ENCODE results near the gene RGS17. TPM values are rescaled to one million over a fixed set of nuclear protein-coding genes. Genes with fewer than 3 reads are reported as not detected.
A peak's percentile ranks its signal among the peaks of the same experiment; 100 is the strongest.

RGS17 gene
- total and polyA plus RNA-seq, 2 of the 13 experiments (the other 11 are each of a cell fraction or from before 2014, with no cell fraction given) = 0.04 TPM; not detected in 1

- Histone ChIP-seq H3K79me2 (ENCODE audit: insufficient read depth, low read length) (no peaks in the 10 kb centered on the region), H3K4me2 (ENCODE audit: low read depth, low read length) (no peak overlapping the region), H3K4me3 (replicated peaks in 1 of 3; ENCODE audit: insufficient read depth in 1 of 3, low read depth in 2 of 3, low read length in 3 of 3) (no peak overlapping the region), H3K27ac (ENCODE audit: extremely low read length, insufficient read depth, low read length) (no peak overlapping the region), H3K9ac (ENCODE audit: insufficient read depth, low read depth, low read length) (no peak overlapping the region), H3K4me1 (ENCODE audit: insufficient read depth, low read length) (no peaks in the 10 kb centered on the region), H3K36me3 (replicated peaks in 1 of 2; ENCODE audit: control insufficient read depth in 1 of 2, insufficient read depth in 2 of 2, low read length in 2 of 2) (no peaks in the 10 kb centered on the region), H3K9me3 (ENCODE audit: low read length) (no peaks in the 10 kb centered on the region), H2AFZ (ENCODE audit: low read length) (no peak overlapping the region), H3K27me3 (ENCODE audit: control insufficient read depth in 1 of 2, insufficient read depth in 2 of 2, low read length in 2 of 2) (no peaks in the 10 kb centered on the region), H4K20me1 (ENCODE audit: insufficient read depth, low read length) (no peaks in the 10 kb centered on the region)
- FAIRE-seq (no peak), DNase-seq (ENCODE audit: low spot score) (no peak), ATAC-seq (no peak)
- intact Hi-C loops (cut with micrococcal nuclease; ENCODE audit: unreplicated experiment) (no loop called here), in situ Hi-C loops (cut with HindIII; ENCODE audit: extremely low pct_ligation_motif_present, low pct_unique_long_range_greater_than_20kb) (no loop called here)
- ChIA-PET POLR2A (no interaction called here), CTCF (ENCODE audit: low intra/inter-chr PET ratio, low total read pairs) (no interaction called here)
- TF ChIP-seq ZNF33A (CRISPR knock-in tag; IDR thresholded peaks at IDR 0.05; ENCODE audit: borderline replicate concordance) (no peak), FOXO1 (CRISPR knock-in tag; IDR thresholded peaks at IDR 0.05) (no peak), MAFK (conservative IDR thresholded peaks at IDR 0.05 in 1 of 2, IDR thresholded peaks at IDR 0.05 in 1 of 2; ENCODE audit: low read length in 2 of 2) (peak in 1 of 2 experiments; percentile 57; a peak in 3 of 4 replicates), MAFF (IDR thresholded peaks at IDR 0.05; ENCODE audit: low read depth, low read length) (peak; percentile 19; the same call in 1 of the 2 replicates), ZNF331 (CRISPR knock-in tag; IDR thresholded peaks at IDR 0.05) (no peak), KDM5B (CRISPR knock-in tag; IDR thresholded peaks at IDR 0.05; ENCODE audit: borderline replicate concordance) (no peak), ZNF251 (CRISPR knock-in tag; IDR thresholded peaks at IDR 0.05) (no peak), TAF15 (IDR thresholded peaks at IDR 0.05; ENCODE audit: low read depth, low read length, poor library complexity, severe bottlenecking) (no peak), MTF2 (CRISPR knock-in tag; IDR thresholded peaks at IDR 0.05; ENCODE audit: borderline replicate concordance) (no peak), ZFP1 (CRISPR knock-in tag; IDR thresholded peaks at IDR 0.05) (no peak), PRMT3 (CRISPR knock-in tag; IDR thresholded peaks at IDR 0.05; ENCODE audit: borderline replicate concordance, low read depth) (no peak)
- BruUV-seq (replicated peaks) = no TSS peak
These were observed 79.3 kb downstream of the RGS17 start for GRCh38 chr6:153051801-153052200.

GRCh38 chr6:153048631-153049030, 82.5 kb downstream of the RGS17 start:
- BruUV-seq (replicated peaks) = no TSS peak
- ATAC-seq = no peak
- Histone ChIP-seq H3K36me3 (replicated peaks in 1 of 2; ENCODE audit: control insufficient read depth in 1 of 2, insufficient read depth in 2 of 2, low read length in 2 of 2) (no peaks in the 10 kb centered on the region), H3K79me2 (ENCODE audit: insufficient read depth, low read length) (no peaks in the 10 kb centered on the region), H2AFZ (ENCODE audit: low read length) (no peak overlapping the region), H3K9ac (ENCODE audit: insufficient read depth, low read depth, low read length) (no peak overlapping the region), H3K4me2 (ENCODE audit: low read depth, low read length) (no peak overlapping the region), H3K27ac (ENCODE audit: extremely low read length, insufficient read depth, low read length) (no peak overlapping the region), H3K9me3 (ENCODE audit: low read length) (no peaks in the 10 kb centered on the region), H3K4me1 (ENCODE audit: insufficient read depth, low read length) (no peaks in the 10 kb centered on the region), H4K20me1 (ENCODE audit: insufficient read depth, low read length) (no peaks in the 10 kb centered on the region), H3K4me3 (replicated peaks in 1 of 3; ENCODE audit: insufficient read depth in 1 of 3, low read depth in 2 of 3, low read length in 3 of 3) (no peak overlapping the region), H3K27me3 (ENCODE audit: control insufficient read depth in 1 of 2, insufficient read depth in 2 of 2, low read length in 2 of 2) (no peaks in the 10 kb centered on the region)
- no peak for DNase-seq (ENCODE audit: low spot score)
- FAIRE-seq = no peak
- ChIA-PET POLR2A (no interaction called here), CTCF (ENCODE audit: low intra/inter-chr PET ratio, low total read pairs) (no interaction called here)
- 1% methylated on average over 3 of the region's 3 CpGs for WGBS (ENCODE audit: low lambda C conversion rate)
- in situ Hi-C loops (cut with HindIII; ENCODE audit: extremely low pct_ligation_motif_present, low pct_unique_long_range_greater_than_20kb) (loop anchor here (25.0 kb wide), 1 partner anchor 464 kb away; no protein-coding TSS in a partner anchor), intact Hi-C loops (cut with micrococcal nuclease; ENCODE audit: unreplicated experiment) (no loop called here)
- TF ChIP-seq POLR2A (IDR thresholded peaks at IDR 0.05; ENCODE audit: insufficient read depth in 1 of 2, low read depth in 2 of 2, low read length in 2 of 2) (no peak), ATM (IDR thresholded peaks at IDR 0.05; ENCODE audit: borderline replicate concordance) (no peak), NR2C2 (CRISPR knock-in tag; IDR thresholded peaks at IDR 0.05; ENCODE audit: borderline replicate concordance) (no peak), ZBTB7B (CRISPR knock-in tag; IDR thresholded peaks at IDR 0.05) (no peak), ZNF839 (CRISPR knock-in tag; IDR thresholded peaks at IDR 0.05; ENCODE audit: borderline replicate concordance) (no peak), KLF6 (CRISPR knock-in tag; IDR thresholded peaks at IDR 0.05) (no peak), ZC3H4 (CRISPR knock-in tag; IDR thresholded peaks at IDR 0.05; ENCODE audit: borderline replicate concordance) (no peak), NFE2 (CRISPR knock-in tag; IDR thresholded peaks at IDR 0.05) (no peak)
- TF ChIP-seq, protein P1, sequence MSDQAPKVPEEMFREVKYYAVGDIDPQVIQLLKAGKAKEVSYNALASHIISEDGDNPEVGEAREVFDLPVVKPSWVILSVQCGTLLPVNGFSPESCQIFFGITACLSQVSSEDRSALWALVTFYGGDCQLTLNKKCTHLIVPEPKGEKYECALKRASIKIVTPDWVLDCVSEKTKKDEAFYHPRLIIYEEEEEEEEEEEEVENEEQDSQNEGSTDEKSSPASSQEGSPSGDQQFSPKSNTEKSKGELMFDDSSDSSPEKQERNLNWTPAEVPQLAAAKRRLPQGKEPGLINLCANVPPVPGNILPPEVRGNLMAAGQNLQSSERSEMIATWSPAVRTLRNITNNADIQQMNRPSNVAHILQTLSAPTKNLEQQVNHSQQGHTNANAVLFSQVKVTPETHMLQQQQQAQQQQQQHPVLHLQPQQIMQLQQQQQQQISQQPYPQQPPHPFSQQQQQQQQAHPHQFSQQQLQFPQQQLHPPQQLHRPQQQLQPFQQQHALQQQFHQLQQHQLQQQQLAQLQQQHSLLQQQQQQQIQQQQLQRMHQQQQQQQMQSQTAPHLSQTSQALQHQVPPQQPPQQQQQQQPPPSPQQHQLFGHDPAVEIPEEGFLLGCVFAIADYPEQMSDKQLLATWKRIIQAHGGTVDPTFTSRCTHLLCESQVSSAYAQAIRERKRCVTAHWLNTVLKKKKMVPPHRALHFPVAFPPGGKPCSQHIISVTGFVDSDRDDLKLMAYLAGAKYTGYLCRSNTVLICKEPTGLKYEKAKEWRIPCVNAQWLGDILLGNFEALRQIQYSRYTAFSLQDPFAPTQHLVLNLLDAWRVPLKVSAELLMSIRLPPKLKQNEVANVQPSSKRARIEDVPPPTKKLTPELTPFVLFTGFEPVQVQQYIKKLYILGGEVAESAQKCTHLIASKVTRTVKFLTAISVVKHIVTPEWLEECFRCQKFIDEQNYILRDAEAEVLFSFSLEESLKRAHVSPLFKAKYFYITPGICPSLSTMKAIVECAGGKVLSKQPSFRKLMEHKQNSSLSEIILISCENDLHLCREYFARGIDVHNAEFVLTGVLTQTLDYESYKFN (CRISPR knock-in tag; conservative IDR thresholded peaks at IDR 0.05) = no peak
